GM12864 (cell line): ENCODE data around the gene TMEM164.

Experiments
- DNase-seq: peaks from one replicate; pipeline ENCODE4 v3.0.0-alpha.2; 2011; ENCODE audit warnings: low read depth
- H3K4me3 ChIP-seq: 2 replicates; pipeline ENCODE4 v1.5.1; 2011; ENCODE audit warnings: mild to moderate bottlenecking, low read depth, low read length, control low read depth
- TF ChIP-seq, protein P1 (sequence below): IDR thresholded peaks from 2 replicates; pipeline ENCODE4 v1.5.1; 2011; ENCODE audit warnings: low read depth, mild to moderate bottlenecking, moderate library complexity, low read length, control low read depth, inconsistent platforms; ENCODE audit errors: missing control alignments

TMEM164 gene

DNA sequence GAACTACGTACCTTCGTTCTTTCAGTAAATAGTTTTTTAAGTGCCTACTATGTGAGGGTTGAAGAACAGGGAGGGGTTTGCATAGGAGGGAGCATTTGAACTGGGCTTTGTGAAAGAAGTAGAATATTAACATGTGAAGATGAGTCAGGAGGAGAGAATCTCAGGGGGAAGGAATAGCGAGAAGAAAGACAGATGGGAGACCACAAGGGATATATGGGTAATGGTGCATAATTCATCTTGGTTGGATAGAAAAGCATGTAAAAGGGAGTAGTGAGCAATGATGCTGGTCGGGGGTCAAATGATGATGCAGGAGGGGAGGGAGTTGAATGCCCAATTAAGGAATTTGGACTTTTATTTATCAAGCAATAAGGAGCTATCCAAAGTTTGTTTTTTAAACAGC is 52.7 kb downstream of the TMEM164 start:
- TF ChIP-seq, protein P1, sequence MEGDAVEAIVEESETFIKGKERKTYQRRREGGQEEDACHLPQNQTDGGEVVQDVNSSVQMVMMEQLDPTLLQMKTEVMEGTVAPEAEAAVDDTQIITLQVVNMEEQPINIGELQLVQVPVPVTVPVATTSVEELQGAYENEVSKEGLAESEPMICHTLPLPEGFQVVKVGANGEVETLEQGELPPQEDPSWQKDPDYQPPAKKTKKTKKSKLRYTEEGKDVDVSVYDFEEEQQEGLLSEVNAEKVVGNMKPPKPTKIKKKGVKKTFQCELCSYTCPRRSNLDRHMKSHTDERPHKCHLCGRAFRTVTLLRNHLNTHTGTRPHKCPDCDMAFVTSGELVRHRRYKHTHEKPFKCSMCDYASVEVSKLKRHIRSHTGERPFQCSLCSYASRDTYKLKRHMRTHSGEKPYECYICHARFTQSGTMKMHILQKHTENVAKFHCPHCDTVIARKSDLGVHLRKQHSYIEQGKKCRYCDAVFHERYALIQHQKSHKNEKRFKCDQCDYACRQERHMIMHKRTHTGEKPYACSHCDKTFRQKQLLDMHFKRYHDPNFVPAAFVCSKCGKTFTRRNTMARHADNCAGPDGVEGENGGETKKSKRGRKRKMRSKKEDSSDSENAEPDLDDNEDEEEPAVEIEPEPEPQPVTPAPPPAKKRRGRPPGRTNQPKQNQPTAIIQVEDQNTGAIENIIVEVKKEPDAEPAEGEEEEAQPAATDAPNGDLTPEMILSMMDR: no peak
- H3K4me3 ChIP-seq: no peak overlapping the region
- no peak for DNase-seq

GRCh38 chrX:110056419-110056818 is 53.5 kb downstream of the TMEM164 start:
- no peak for DNase-seq
- TF ChIP-seq, protein P1: no peak

DNA sequence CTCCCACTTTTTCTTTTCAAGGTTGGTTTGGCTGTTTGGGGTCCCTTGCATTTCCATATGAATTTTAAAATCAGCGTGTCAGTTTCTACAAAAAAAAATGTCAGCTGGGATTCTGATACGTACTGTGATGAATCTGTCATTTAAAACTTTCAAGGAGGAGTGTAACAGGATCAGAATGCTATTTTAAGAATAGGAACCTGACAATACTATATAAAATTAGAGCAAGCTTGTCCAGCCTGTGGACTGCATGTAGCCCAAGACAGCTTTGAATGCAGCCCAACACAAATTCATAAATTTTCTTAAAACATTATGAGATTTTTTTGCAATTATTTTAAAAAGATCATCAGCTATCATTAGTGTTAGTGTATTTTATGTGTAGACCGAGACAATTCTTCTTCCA is 56.5 kb downstream of the TMEM164 start:
- TF ChIP-seq, protein P1: no peak
- DNase-seq: no peak
- H3K4me3 ChIP-seq: no peak overlapping the region

More at GRCh38 chrX:110056419-110056818, 53.5 kb downstream of the TMEM164 start:
- H3K4me3 ChIP-seq: no peak overlapping the region

DNA sequence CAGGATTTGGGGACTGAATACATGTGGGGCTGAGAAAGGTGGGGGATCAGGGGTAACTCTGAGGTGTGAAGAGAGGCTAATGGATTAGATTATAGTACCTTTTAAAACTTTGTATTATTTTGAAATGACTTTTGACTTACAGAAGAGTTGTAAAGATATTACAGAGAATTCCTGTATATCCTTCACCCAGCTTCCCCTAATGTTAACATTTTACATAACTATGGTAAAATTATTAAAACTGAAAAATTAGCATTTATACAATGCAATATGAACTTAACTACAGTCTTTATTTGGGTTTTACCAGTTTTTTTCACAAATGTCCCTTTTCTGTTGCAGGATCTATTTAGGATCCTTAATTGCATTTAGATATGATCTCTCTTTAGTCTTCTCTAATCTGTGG is 57.4 kb downstream of the TMEM164 start:
- DNase-seq: no peak
- no peak overlapping the region for H3K4me3 ChIP-seq
- TF ChIP-seq, protein P1: no peak

GRCh38 chrX:110060846-110061537 is 58.1 kb downstream of the TMEM164 start:
- TF ChIP-seq, protein P1: no peak
- no peak for DNase-seq
- H3K4me3 ChIP-seq: no peak overlapping the region

GRCh38 chrX:110062919-110063318 is 60.0 kb downstream of the TMEM164 start:
- no peak for DNase-seq
- H3K4me3 ChIP-seq: no peak overlapping the region
- TF ChIP-seq, protein P1: no peak

DNA sequence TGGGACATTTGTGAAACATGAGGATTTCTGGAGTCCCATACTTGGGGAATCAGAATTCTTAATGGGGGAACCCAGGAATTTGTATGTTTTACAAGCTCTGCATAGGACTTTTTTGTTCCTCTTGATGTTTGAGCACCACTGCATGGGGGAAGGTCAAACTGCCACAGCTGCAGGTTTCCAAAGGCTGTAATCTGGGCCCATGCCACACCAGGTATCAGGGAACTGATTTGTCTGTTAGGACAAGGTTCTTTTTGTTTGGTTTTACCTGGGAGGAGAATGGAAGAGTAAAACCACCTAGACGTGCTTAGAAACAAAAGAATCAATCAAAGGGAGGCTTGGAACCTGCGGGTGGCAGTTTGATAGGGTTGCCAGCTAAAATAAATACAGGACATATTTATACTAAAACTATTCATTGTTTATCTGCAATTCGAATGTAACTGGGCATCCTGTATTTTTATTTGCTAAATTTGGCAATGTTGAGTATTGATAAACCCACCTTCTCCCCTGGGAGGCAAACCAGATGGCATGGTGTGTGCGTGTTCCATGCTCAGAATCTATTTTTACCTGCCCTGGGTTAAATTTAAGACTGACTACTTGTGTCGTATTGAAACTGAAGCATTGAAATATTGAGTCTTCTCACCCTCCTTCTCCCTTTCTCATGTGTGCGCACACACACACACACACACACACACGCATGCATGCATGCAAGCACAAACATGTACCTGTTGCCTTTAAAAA is 63.7 kb downstream of the TMEM164 start:
- DNase-seq: no peak
- TF ChIP-seq, protein P1: no peak
- H3K4me3 ChIP-seq: no peak overlapping the region
